ENCODE results near the gene PHLDB3. TPM values are rescaled to one million over a fixed set of nuclear protein-coding genes. Genes with fewer than 3 reads are reported as not detected.

PHLDB3 gene
- polyA plus RNA-seq, 1 donor from 2014 or later = 5.6 TPM

GRCh38 chr19:43546581-43546980 is 42.0 kb upstream of the PHLDB3 start:
- H3K79me2 ChIP-seq (replicated peaks; ENCODE audit: insufficient read depth, low read length) = no peaks in the 10 kb centered on the region
- H3K9me2 ChIP-seq (ENCODE audit: insufficient read depth, low read length) = no peaks in the 10 kb centered on the region
- no peaks in the 10 kb centered on the region for H3F3A ChIP-seq (ENCODE audit: insufficient read depth, low read length, poor library complexity, severe bottlenecking)
- no peak overlapping the region for H3K27ac ChIP-seq (ENCODE audit: low read length)
- no peaks in the 10 kb centered on the region for H4K20me1 ChIP-seq (ENCODE audit: insufficient read depth)
- H2AFZ ChIP-seq (ENCODE audit: low read depth, low read length) = no peak overlapping the region
- H3K9me3 ChIP-seq (ENCODE audit: low read length) = no peaks in the 10 kb centered on the region
- no peak overlapping the region for H3K4me3 ChIP-seq (ENCODE audit: low read length)
- H3K4me2 ChIP-seq (ENCODE audit: low read length) = no peak overlapping the region
- H3K36me3 ChIP-seq (ENCODE audit: insufficient read depth, low read length) = no peaks in the 10 kb centered on the region
- H3K9ac ChIP-seq (ENCODE audit: low read length) = no peak overlapping the region
- H3K27me3 ChIP-seq (ENCODE audit: insufficient read depth, low read depth, low read length) = no peaks in the 10 kb centered on the region
- TF ChIP-seq, protein P1, sequence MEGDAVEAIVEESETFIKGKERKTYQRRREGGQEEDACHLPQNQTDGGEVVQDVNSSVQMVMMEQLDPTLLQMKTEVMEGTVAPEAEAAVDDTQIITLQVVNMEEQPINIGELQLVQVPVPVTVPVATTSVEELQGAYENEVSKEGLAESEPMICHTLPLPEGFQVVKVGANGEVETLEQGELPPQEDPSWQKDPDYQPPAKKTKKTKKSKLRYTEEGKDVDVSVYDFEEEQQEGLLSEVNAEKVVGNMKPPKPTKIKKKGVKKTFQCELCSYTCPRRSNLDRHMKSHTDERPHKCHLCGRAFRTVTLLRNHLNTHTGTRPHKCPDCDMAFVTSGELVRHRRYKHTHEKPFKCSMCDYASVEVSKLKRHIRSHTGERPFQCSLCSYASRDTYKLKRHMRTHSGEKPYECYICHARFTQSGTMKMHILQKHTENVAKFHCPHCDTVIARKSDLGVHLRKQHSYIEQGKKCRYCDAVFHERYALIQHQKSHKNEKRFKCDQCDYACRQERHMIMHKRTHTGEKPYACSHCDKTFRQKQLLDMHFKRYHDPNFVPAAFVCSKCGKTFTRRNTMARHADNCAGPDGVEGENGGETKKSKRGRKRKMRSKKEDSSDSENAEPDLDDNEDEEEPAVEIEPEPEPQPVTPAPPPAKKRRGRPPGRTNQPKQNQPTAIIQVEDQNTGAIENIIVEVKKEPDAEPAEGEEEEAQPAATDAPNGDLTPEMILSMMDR (IDR thresholded peaks at IDR 0.05; ENCODE audit: poor library complexity, severe bottlenecking) = no peak
- TF ChIP-seq RAD21 (conservative IDR thresholded peaks at IDR 0.05) = no peak
- no peak for TF ChIP-seq EZH2 (IDR thresholded peaks at IDR 0.05; ENCODE audit: borderline replicate concordance, insufficient read depth, low read length, poor library complexity, severe bottlenecking)
- no peak for TF ChIP-seq MXI1 (conservative IDR thresholded peaks at IDR 0.05; ENCODE audit: poor library complexity, severe bottlenecking)
- no peak for TF ChIP-seq TAF1 (IDR thresholded peaks at IDR 0.05; ENCODE audit: low read depth)
- no peak for TF ChIP-seq EP300 (conservative IDR thresholded peaks at IDR 0.05; ENCODE audit: poor library complexity, severe bottlenecking)
- no peak for TF ChIP-seq SMC3 (conservative IDR thresholded peaks at IDR 0.05; ENCODE audit: poor library complexity)
- TF ChIP-seq, protein P2, sequence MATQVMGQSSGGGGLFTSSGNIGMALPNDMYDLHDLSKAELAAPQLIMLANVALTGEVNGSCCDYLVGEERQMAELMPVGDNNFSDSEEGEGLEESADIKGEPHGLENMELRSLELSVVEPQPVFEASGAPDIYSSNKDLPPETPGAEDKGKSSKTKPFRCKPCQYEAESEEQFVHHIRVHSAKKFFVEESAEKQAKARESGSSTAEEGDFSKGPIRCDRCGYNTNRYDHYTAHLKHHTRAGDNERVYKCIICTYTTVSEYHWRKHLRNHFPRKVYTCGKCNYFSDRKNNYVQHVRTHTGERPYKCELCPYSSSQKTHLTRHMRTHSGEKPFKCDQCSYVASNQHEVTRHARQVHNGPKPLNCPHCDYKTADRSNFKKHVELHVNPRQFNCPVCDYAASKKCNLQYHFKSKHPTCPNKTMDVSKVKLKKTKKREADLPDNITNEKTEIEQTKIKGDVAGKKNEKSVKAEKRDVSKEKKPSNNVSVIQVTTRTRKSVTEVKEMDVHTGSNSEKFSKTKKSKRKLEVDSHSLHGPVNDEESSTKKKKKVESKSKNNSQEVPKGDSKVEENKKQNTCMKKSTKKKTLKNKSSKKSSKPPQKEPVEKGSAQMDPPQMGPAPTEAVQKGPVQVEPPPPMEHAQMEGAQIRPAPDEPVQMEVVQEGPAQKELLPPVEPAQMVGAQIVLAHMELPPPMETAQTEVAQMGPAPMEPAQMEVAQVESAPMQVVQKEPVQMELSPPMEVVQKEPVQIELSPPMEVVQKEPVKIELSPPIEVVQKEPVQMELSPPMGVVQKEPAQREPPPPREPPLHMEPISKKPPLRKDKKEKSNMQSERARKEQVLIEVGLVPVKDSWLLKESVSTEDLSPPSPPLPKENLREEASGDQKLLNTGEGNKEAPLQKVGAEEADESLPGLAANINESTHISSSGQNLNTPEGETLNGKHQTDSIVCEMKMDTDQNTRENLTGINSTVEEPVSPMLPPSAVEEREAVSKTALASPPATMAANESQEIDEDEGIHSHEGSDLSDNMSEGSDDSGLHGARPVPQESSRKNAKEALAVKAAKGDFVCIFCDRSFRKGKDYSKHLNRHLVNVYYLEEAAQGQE (IDR thresholded peaks at IDR 0.05; ENCODE audit: borderline replicate concordance) = no peak
- TF ChIP-seq POLR2AphosphoS5 (IDR thresholded peaks at IDR 0.05) = no peak

GRCh38 chr19:43545981-43546380 is 41.4 kb upstream of the PHLDB3 start:
- Histone ChIP-seq H3K9me3 (ENCODE audit: low read length) (no peaks in the 10 kb centered on the region), H3F3A (ENCODE audit: insufficient read depth, low read length, poor library complexity, severe bottlenecking) (no peaks in the 10 kb centered on the region), H3K4me2 (ENCODE audit: low read length) (no peak overlapping the region), H3K27me3 (ENCODE audit: insufficient read depth, low read depth, low read length) (no peaks in the 10 kb centered on the region), H3K9ac (ENCODE audit: low read length) (no peak overlapping the region), H3K79me2 (replicated peaks; ENCODE audit: insufficient read depth, low read length) (no peaks in the 10 kb centered on the region), H3K27ac (ENCODE audit: low read length) (no peak overlapping the region), H3K36me3 (ENCODE audit: insufficient read depth, low read length) (no peaks in the 10 kb centered on the region), H2AFZ (ENCODE audit: low read depth, low read length) (no peak overlapping the region), H3K9me2 (ENCODE audit: insufficient read depth, low read length) (no peaks in the 10 kb centered on the region), H4K20me1 (ENCODE audit: insufficient read depth) (no peaks in the 10 kb centered on the region), H3K4me3 (ENCODE audit: low read length) (no peak overlapping the region)
- no peak for TF ChIP-seq EP300 (conservative IDR thresholded peaks at IDR 0.05; ENCODE audit: poor library complexity, severe bottlenecking)
- TF ChIP-seq RAD21 (conservative IDR thresholded peaks at IDR 0.05) = no peak
- no peak for TF ChIP-seq MXI1 (conservative IDR thresholded peaks at IDR 0.05; ENCODE audit: poor library complexity, severe bottlenecking)
- TF ChIP-seq EZH2 (IDR thresholded peaks at IDR 0.05; ENCODE audit: borderline replicate concordance, insufficient read depth, low read length, poor library complexity, severe bottlenecking) = no peak
- TF ChIP-seq SMC3 (conservative IDR thresholded peaks at IDR 0.05; ENCODE audit: poor library complexity) = no peak
- TF ChIP-seq TAF1 (IDR thresholded peaks at IDR 0.05; ENCODE audit: low read depth) = no peak
- TF ChIP-seq, protein P2 (IDR thresholded peaks at IDR 0.05; ENCODE audit: borderline replicate concordance) = no peak
- TF ChIP-seq, protein P1 (IDR thresholded peaks at IDR 0.05; ENCODE audit: poor library complexity, severe bottlenecking) = no peak
- TF ChIP-seq POLR2AphosphoS5 (IDR thresholded peaks at IDR 0.05) = no peak

All from neural cell (in vitro differentiated cells).